GM18520 (cell line): ENCODE results near the gene GNMT.
"Not testable (repeated sequence)": the region's sequence is repeated elsewhere in the genome, so short reads cannot be mapped to it uniquely, and the experiment has no call there.

Experiments used
- ATAC-seq: cut with Tn5 transposase; IDR thresholded peaks from one replicate; pipeline ENCODE4 v1.9.1; 2021; ENCODE audit not compliant: unreplicated experiment

The GNMT gene

DNA sequence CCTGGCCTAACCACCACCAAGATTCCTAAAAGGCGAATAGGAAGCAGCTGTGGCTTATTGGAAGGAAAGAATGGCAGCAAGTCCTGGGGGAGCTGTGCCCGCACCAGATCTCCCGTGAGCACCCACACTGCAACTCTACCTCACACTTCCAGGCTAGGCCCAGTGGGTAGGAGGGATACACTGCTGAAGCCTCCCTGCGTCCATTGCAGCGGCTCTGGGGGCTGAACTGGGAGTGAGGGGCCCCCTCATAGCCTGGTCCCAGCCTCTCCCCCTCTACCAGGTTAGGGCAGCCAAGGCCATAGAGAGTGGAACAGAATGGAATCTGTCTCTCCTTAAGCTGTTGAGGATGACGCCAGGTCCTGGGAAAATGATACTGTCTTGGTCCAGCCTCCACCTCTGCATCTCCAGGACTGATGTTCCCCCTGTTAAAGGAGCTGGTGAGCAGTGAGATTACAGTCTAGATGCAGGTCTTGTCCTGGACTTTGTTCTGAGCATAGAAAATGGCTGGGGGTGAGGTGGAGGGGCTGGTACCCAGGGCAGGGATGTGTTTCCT lies 20.0 kb upstream of the GNMT start:
- ATAC-seq, result no peak

DNA sequence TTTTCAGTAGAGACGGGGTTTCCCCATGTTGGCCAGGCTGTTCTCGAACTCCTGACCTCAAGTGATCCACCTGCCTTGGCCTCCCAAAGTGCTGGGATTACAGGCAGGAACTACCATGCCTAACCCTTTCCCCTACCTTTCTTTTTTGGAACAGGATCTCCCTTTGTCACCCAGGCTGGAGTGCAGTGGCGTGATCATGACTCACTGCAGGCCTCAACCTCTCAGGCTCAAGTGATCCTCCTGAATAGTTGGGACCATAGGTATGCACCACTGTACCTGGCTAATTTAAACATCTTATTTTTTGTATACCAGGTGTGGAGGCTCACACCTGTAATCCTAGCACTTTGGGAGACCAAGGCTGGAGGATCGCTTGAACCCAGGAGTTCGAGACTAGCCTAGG lies 19.2 kb upstream of the GNMT start:
- ATAC-seq, result not testable (repeated sequence)

DNA sequence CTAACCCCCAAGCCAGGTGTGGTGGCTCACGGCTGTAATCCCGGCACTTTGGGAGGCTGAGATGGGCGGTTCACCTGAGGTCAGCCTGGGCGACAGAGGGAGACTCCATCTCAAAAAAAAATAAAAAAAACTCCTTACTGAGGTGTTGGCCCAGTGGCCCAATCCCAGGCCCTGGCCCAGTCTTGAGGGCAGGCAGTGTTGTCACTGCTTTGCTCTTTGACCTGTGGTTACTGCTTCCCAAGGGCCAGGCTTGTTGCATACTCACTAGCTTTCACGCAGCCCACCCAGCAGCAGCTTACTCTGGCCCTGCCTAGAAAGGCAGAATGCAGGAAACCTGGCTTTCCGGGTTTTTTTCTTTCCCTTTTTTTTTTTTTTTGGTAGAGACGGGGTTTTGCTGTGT lies 18.1 kb upstream of the GNMT start:
- ATAC-seq, result no peak

DNA sequence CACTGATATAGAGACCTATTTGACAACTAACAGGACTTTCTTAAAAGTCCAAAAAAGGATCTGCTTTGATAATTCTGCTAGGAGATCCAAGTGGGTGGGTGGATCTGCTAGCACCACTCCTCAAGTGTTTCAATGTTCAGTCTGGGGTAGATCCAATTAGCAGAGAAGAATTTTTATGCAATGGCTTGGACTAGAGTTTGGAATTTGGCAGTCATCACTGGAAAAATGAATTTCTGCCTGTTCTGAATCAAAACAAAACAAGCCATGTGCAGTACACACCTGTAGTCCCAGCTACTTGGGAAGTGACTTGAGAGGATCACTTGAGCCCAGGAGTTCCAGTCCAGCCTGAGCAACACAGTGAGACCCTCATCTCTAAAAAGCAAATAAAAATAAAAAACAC lies 12.6 kb upstream of the GNMT start:
- no peak for ATAC-seq

DNA sequence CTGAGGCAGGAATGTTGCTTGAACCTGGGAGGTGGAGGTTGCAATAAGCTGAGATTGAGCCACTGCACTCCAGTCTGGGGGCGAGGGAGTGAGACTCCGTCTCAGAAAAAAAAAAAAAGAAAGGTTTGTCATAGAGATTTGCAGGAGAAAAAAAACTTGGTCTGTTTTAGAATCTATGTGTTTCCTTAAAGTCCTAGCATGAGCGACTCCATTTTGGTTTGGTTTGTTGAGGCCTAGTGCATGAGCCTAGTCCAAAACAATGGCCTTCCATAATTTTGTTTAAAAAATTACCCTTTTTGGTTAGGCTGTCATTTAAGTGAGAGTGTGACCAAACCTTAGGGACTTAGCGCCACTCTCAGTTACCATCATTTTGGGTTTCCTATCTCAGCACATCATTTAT lies 8.2 kb upstream of the GNMT start:
- ATAC-seq, result no peak

DNA sequence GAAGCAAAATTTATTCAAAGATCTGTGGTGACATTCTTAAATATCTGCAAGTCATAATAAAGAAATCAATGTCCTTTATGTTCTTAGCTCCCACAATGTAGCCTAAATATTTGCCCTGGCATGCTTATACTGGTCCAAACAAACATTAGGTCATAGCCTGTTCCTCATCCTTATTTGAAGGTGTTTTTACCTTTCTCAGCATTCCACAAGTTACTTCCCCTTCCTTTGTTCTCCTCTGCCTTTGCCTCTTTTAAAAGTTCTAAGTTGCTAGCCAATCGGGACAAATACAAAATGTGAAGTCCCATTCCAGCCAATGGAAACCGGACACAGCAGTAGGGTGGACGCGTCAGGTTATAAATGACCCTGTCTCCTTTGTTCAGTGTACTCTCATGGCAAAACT lies 6.1 kb upstream of the GNMT start:
- not testable (repeated sequence) for ATAC-seq

DNA sequence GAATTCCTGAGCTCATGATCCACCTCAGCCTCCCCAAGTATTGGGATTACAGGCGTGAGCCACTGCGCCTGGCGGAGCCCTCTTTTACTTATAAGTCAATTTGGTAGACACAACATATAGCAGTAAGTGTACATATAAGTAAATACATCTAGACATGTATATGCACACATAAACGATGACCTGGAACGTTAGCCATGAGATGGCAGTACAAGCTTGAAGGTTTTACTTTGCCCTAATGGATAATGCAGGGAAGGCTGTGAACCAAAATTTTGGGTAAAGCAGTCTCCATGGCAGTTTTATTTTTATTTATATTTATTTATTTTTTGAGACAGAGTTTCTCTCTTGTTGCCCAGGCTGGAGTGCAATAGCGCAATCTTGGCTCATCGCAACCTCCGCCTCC lies 2.4 kb upstream of the GNMT start:
- no peak for ATAC-seq

DNA sequence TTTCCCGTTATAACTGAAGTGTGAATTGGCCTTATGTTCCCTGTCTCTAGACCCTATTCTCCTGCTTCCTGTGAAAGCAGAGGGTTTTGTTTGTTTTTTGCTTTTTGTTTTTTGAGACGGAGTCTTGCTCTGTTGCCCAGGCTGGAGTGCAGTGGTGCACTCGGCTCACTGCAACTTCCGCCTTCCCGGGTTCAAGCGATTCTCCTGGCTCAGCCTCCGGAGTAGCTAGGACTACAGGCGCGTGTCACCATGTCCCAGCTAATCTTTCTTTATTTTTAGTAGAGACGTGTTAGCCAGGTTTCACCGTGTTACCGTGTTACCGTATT lies 674 bp upstream of the GNMT start:
- ATAC-seq, result no peak

DNA sequence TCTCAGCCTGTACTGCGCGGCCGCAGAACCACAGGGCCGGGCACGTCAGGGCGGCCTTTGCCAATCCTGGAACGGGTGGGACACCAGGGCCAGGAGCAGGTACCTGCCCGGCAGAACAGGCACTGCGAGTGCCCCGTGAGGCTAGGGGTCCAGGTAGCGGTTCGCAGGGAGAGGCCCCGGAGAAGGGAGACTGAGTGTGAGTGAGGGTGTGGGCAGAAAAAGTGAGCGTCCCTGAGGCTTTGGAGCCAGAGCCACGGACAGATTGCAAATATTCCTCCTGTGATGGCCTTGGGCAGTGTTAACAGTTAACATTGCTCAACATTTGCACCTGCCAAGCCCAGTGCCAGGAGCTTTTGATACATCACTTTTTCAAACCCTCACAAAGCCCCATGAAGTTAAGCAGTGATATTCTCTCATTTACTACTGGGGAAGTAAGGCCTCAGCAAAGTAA lies 491 bp downstream of the GNMT start:
- no peak for ATAC-seq

DNA sequence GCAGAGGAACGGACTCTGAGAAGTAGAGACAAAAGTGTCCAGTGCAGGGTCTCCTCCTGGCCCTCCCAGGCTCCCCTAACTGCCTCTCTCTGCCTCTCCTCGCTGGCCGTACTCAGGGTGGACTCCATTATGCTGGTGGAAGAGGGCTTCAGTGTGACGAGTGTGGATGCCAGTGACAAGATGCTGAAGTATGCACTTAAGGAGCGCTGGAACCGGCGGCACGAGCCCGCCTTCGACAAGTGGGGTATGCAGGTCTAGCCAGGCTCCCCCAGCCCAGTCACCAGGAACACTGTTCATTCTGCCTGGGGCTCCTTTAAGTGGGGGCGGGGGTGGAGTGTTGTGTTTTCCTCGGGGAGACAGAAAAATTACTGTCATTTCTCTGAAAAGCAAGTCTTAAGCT lies 1.5 kb downstream of the GNMT start:
- no peak for ATAC-seq

DNA sequence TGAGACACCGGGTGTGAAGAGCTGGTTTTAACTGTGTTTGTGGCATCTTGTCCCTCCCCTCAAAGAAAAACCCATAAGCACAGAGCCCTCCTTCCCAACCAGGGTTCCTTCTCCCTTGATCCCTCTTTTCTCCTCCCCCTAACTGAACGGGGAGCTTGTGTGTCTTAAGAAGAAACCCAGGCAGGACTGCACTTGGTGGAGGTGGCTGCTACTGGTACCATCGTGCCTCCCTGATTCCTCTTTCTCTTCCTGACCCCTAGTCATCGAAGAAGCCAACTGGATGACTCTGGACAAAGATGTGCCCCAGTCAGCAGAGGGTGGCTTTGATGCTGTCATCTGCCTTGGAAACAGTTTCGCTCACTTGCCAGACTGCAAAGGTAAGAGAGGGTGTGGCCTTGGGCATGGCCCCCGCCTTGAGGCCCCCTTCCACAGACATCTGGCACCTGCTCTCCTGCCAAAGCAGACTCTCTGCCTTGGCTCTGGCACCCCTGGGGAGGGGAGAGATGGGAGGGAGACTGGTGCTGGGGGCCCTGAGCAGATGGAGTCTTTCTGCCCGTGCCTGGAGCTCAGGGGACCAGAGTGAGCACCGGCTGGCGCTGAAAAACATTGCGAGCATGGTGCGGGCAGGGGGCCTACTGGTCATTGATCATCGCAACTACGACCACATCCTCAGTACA lies 2.1 kb downstream of the GNMT start:
- no peak for ATAC-seq

DNA sequence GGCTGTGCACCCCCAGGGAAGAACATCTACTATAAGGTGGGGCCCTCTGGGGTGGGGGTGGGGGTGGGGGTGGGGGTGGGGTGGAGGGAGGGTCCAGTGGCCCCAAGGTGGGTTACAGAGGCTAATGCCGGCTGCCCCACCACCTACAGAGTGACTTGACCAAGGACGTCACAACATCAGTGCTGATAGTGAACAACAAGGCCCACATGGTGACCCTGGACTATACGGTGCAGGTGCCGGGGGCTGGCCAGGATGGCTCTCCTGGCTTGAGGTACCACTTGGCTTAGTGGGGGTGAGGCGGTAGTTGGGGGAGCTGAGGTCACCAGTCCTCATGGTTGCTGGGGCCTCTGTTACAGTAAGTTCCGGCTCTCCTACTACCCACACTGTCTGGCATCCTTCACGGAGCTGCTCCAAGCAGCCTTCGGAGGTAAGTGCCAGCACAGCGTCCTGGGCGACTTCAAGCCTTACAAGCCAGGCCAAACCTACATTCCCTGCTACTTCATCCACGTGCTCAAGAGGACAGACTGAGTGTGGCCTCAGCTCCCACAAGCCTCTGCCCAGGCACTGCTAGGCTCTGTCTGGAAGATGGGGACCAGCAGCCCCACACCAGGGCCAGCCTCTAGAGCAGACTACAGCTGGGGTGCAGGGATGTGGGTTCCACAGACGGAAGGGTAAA lies 2.8 kb downstream of the GNMT start:
- ATAC-seq, result no peak

DNA sequence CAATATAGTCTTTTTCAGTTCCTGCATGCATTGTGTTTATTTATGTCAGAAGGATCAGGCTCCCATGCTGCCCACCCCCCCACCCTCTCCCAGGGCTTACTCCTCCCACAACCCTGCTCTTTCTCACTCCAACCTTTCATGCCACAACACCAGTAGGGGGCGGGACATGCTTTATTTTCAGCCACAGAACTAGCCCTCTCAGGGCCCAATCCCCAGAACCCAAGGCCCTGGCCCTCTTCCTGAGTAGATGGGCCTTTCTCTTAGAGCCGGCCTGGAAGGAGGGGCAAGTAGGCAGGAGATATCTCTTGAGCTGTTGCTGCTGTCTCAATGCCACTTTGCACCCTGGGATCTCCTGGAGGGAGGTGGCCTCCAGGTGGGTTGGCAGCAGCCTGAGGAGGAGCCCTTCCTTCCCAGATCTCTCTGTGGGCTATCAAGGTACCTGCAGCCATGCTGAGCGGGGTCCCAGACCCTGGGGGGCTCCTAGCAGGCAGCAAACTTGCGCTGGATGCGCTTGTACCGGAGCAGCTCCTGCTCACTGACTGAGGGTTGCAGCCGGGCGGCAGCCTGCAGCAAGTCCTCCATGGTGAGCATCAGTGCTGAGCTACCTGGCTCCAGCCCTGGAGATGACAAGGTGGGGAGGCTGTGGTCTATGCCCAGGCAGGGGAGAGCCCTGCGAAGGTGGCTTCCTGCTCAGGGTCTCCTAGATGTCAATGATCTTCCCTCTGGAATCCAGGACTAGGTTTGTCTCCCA lies 3.5 kb downstream of the GNMT start:
- ATAC-seq, result no peak

DNA sequence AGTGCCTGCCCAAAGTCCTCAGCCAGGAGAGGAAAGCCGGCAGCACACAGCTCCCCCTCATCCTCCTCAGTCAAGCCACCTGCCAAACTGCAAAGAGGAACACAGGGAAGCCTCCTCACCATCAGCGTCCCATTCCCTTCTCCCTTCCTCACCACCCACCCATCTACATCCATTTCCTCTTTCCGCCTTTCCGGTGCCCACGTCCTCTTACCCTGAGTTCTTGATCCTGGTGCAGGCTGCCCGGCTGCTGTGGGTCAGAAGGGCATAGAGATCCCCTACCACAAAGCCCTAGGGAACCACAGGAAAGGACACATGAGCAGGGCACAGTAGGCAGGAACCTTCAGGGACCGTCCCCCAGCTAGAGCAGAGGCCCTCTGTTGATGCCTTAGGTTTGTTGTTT lies 6.0 kb downstream of the GNMT start:
- no peak for ATAC-seq

DNA sequence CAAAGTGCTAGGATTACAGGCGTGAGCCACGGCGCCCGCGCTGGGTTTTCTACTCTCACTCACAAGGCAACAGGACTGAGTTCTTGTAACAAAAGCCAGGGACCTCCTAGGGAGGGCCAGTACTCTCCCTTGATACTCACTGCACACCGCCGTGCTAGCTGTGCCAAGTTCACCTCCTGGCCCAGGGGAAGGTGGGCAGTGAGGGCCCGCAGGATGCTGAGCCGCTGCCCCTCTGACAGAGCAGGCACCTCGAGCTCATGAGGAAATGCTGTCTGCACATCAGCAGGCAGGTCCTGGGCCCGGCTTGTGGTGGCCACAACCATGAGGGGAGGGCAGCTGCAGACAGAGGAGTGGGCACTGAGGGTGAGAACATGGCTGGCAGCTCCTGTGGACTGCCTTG lies 6.7 kb downstream of the GNMT start:
- no peak for ATAC-seq

DNA sequence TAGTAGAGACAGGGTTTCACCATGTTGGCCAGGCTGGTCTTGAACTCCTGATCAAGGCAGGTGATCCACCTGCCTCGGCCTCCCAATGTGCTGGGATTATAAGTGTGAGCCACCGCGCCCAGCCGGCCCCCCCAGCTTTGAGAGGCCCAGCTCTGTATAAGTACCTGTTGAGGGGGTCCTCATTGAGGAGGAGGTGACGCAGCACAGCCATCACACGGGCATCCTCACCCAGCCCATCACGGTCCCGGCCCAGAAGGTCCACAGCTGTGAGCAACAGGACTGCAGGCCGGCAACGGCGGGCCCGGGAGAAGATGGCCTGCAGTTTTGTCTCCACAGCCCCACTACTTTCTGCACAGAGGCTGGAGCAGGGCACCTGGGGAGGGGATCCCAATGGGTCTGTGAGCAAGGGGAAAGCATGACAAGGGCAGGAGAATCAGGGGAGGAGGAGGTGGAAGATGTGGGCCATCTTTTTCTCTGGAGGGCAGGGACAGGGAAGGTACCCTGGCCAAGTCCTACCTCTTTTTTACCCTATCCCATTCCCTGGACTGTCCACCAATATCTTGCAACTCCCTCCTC lies 7.7 kb downstream of the GNMT start:
- no peak for ATAC-seq

DNA sequence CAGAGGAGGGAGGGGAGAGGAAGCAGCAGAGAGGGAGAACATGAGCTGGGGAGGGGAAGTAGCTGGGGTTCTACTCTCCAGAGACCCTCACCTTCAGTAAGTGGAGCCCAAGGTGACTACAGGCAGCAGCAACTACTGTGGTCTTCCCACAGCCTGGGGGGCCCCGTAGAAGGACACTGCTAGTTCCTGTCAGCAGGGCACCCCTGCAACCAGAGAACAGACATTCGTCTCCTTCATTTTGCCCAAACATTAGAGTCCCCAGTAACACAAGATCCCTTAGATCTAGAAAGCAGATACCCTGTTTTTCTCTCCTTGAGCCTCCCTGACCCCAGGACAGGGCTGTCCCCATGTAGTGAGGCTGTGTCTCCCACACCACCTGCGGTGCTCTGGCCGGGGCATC lies 8.2 kb downstream of the GNMT start:
- no peak for ATAC-seq

DNA sequence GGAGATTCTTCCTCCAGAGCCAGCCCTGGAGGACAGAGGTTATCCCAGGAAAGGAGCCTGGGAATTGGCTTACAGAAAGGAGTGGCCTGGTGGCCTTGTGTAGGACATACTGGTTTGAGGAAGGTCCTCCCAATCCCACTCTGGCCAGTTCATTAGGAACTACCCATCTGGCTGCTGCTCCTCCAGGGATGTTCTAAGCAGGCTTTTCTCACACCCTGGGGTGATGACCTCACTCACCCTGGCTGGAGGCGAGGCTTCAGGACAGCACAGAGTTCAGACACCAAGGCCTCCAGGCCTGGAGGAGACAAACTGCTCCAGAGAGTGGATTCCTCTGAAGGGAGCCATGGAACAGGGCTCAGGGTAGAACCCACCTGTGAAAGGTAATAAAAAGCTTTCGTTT lies 8.9 kb downstream of the GNMT start:
- no peak for ATAC-seq

DNA sequence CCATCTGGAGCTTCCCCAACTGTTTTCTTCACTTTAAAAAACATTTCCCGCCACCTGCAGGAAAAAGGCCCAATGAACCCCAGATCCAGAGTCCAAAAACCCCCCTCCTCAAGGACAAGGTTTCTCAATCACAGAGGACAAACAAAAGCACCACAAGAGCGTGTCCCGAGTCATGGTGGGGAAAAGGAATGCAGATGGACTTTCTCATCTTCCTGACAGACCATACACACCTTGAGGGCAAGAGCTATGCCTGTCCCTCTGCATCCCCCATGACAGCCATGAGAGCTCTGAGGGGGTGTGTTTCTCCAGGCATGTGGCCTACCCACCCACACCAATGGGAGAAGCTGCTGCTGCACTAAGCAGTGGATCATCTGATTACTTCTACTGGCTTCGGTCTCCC lies 9.4 kb downstream of the GNMT start:
- ATAC-seq, result no peak

DNA sequence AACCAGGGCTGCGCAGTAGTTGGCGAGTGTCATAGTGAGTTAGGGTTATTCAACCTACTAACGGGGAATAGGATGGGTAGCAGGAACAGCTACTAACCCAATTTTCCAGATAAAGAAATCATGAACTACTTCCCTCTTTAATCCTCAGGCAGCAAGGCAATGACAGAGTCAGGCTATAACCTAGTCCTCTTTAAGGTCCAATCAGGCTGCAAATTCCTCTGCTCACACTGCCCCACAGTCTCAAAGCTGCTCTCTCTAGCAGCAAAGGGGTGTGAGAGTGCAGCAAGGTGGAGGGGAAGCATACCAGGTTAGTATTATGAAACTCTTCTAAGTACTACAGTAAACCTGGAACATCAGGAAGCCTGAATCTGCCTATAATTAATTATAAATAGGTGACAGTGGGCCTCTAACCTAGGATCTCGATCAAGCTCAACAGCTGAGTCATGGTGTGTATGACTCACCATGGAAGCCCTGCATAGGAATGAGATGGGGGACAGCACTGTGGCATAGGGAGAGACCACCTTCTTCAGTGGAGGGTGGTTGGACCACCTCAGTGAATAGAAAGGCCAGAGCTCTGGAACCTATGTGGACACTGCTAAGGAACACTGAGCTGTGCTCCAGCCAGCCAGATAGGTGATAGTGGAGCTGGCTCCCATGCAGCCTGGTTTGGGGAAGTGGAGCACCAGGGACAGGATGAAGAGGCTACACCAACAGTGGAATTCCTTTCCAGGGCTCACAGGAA lies 10.5 kb downstream of the GNMT start:
- no peak for ATAC-seq

DNA sequence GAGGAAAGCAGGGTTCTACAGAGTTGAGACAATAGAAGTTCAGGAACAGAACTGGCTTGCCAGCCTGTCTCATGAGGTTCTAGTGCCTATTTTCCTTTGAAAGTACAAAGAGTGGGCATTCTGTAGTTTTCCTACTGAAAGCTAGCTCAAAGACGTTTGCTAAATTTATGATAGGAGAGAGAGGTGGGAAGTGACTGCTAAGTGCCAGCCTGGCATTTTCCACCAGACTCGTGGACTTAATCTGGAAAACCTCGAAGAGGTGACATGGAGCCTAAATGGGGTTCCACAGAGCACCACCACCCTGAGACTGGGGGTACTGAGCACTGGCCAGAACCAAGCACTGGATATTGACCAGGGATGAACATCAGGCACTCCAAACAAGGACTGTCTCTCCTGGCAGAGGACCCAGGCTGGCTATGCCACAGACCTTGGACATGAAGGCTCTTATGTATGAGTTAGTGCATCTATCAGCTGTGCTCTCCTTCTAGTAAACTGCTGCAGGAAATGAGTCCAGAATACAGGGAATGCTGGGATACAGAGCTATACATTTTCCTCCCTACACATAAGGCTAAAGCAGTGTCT lies 11.3 kb downstream of the GNMT start:
- no peak for ATAC-seq
